ENCODE results near the gene CERS6. TPM values are rescaled to one million over a fixed set of nuclear protein-coding genes. Genes with fewer than 3 reads are reported as not detected.

The CERS6 gene
- polyA plus RNA-seq, 1 donor (not counting 4 experiments of a cell fraction or from before 2014, with no cell fraction given), result 19.5 TPM

DNA sequence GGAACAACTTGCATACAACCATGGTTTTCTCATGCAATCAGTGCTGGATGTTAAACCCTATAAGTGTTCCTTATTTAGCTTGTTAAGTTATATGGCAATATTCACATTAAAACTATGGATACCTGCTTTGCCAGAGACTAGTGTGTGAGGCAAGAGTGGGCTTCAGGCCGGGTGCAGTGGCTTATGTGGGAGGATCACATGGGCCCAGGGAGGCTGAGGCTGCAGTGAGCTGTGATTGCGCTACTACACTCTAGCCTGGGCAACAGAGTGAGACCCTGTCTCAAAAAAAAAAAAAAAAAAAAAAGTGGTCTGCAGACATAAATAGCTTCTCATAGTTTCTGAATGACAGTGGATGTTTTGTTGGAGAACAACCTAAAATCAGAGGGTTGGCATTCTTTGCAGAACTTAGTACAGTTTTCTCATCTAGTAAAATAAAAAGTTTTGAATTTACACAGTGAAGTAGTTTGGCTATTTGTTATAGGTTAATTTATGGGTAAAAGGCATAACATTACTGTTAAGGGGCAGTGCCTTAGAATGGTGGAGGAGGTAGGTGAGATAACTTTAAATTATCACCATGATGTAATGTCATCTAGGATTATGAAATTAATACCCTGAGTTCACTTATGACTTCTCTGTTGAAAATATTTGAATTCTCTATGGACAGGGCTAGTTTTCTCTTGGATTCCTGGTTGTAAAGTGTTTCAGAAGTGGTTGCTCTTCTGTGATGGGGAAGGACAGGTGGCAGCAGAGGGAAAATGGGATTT is 5.3 kb downstream of the CERS6 start:
- H4K20me1 ChIP-seq (ENCODE audit: control insufficient read depth, extremely low read depth, insufficient read depth, low read length), result peaks cover 3% of the 10 kb centered on the region
- no peak overlapping the region for H2AFZ ChIP-seq (ENCODE audit: control insufficient read depth, low read length)
- peaks cover 5% of the 10 kb centered on the region for H3K4me1 ChIP-seq (ENCODE audit: control insufficient read depth, extremely low read depth, insufficient read depth, low read length)
- no peaks in the 10 kb centered on the region for H3K9me3 ChIP-seq (ENCODE audit: control insufficient read depth, low read depth, low read length)
- H3K27me3 ChIP-seq (ENCODE audit: control insufficient read depth, extremely low read depth, insufficient read depth, low read length), result no peaks in the 10 kb centered on the region
- dilution Hi-C loops (cut with MboI; ENCODE audit: extremely low pct_ligation_motif_present, low sequenced_read_pairs), result no loop called here
- no peak overlapping the region for H3K4me2 ChIP-seq (ENCODE audit: control insufficient read depth, extremely low read depth, insufficient read depth, low read depth, low read length)
- FAIRE-seq (no peak), DNase-seq (ENCODE audit: low read depth, low spot score) (no peak)
- H3K36me3 ChIP-seq (ENCODE audit: control insufficient read depth in 2 of 2, extremely low read depth in 1 of 2, insufficient read depth in 2 of 2, low read length in 2 of 2), result no peaks in the 10 kb centered on the region
- H3K9ac ChIP-seq (ENCODE audit: control insufficient read depth, extremely low read depth, insufficient read depth, low read length), result no peak overlapping the region
- H3K4me3 ChIP-seq (ENCODE audit: control insufficient read depth in 2 of 3, extremely low read depth in 1 of 3, insufficient read depth in 2 of 3, low read depth in 1 of 3, low read length in 3 of 3), result no peak overlapping the region
- no peak overlapping the region for H3K27ac ChIP-seq (ENCODE audit: control insufficient read depth, insufficient read depth, low read length)
- TF ChIP-seq EZH2 (IDR thresholded peaks at IDR 0.05; ENCODE audit: low read length), result no peak
- TF ChIP-seq, protein P1, sequence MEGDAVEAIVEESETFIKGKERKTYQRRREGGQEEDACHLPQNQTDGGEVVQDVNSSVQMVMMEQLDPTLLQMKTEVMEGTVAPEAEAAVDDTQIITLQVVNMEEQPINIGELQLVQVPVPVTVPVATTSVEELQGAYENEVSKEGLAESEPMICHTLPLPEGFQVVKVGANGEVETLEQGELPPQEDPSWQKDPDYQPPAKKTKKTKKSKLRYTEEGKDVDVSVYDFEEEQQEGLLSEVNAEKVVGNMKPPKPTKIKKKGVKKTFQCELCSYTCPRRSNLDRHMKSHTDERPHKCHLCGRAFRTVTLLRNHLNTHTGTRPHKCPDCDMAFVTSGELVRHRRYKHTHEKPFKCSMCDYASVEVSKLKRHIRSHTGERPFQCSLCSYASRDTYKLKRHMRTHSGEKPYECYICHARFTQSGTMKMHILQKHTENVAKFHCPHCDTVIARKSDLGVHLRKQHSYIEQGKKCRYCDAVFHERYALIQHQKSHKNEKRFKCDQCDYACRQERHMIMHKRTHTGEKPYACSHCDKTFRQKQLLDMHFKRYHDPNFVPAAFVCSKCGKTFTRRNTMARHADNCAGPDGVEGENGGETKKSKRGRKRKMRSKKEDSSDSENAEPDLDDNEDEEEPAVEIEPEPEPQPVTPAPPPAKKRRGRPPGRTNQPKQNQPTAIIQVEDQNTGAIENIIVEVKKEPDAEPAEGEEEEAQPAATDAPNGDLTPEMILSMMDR (optimal IDR thresholded peaks at IDR 0.05 in 1 of 3, IDR thresholded peaks at IDR 0.05 in 1 of 3, conservative IDR thresholded peaks at IDR 0.05 in 1 of 3; ENCODE audit: extremely low read depth in 1 of 3, insufficient read depth in 2 of 3, low read length in 3 of 3), result no peak
- peaks cover 98% of the 10 kb centered on the region for H3K79me2 ChIP-seq (ENCODE audit: control insufficient read depth, insufficient read depth, low read length)
- H3K9me1 ChIP-seq (ENCODE audit: control insufficient read depth, extremely low read depth, insufficient read depth, low read length), result no peaks in the 10 kb centered on the region

DNA sequence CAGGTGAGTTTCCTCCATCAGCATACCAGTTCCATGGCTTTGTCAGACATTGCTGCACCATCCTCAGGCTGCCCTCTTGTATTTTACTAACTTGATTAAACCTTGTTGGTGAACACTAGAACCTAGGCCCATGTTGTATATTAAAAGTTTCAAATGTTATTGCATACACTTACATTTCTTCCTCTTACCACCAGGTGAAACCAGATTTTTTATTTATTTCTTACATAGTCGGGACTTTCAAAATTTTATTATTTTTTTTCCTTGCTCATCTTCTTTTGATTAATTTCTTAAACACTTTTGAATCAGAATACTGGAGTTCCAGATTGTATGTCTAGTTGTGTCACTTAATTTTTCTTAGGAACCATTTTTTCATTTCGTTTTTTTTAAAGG is 5.9 kb downstream of the CERS6 start:
- Histone ChIP-seq H4K20me1 (ENCODE audit: control insufficient read depth, extremely low read depth, insufficient read depth, low read length) (peaks cover 3% of the 10 kb centered on the region), H3K27me3 (ENCODE audit: control insufficient read depth, extremely low read depth, insufficient read depth, low read length) (no peaks in the 10 kb centered on the region), H3K4me3 (ENCODE audit: control insufficient read depth in 2 of 3, extremely low read depth in 1 of 3, insufficient read depth in 2 of 3, low read depth in 1 of 3, low read length in 3 of 3) (no peak overlapping the region), H3K27ac (ENCODE audit: control insufficient read depth, insufficient read depth, low read length) (no peak overlapping the region), H3K79me2 (ENCODE audit: control insufficient read depth, insufficient read depth, low read length) (peaks cover 98% of the 10 kb centered on the region), H3K9me1 (ENCODE audit: control insufficient read depth, extremely low read depth, insufficient read depth, low read length) (no peaks in the 10 kb centered on the region), H2AFZ (ENCODE audit: control insufficient read depth, low read length) (no peak overlapping the region), H3K9me3 (ENCODE audit: control insufficient read depth, low read depth, low read length) (no peaks in the 10 kb centered on the region), H3K4me2 (ENCODE audit: control insufficient read depth, extremely low read depth, insufficient read depth, low read depth, low read length) (no peak overlapping the region), H3K4me1 (ENCODE audit: control insufficient read depth, extremely low read depth, insufficient read depth, low read length) (peaks cover 5% of the 10 kb centered on the region), H3K36me3 (ENCODE audit: control insufficient read depth in 2 of 2, extremely low read depth in 1 of 2, insufficient read depth in 2 of 2, low read length in 2 of 2) (no peaks in the 10 kb centered on the region), H3K9ac (ENCODE audit: control insufficient read depth, extremely low read depth, insufficient read depth, low read length) (no peak overlapping the region)
- dilution Hi-C loops (cut with MboI; ENCODE audit: extremely low pct_ligation_motif_present, low sequenced_read_pairs), result no loop called here
- FAIRE-seq (no peak), DNase-seq (ENCODE audit: low read depth, low spot score) (no peak)
- no peak for TF ChIP-seq EZH2 (IDR thresholded peaks at IDR 0.05; ENCODE audit: low read length)
- TF ChIP-seq, protein P1 (optimal IDR thresholded peaks at IDR 0.05 in 1 of 3, IDR thresholded peaks at IDR 0.05 in 1 of 3, conservative IDR thresholded peaks at IDR 0.05 in 1 of 3; ENCODE audit: extremely low read depth in 1 of 3, insufficient read depth in 2 of 3, low read length in 3 of 3), result no peak
